ENCODE results near the gene MB.

- TF ChIP-seq EZH2phosphoT487 (IDR thresholded peaks at IDR 0.05; ENCODE audit: unreplicated experiment) (no peak), REST (IDR thresholded peaks at IDR 0.05; ENCODE audit: unreplicated experiment) (no peak), CTCF (conservative IDR thresholded peaks at IDR 0.05; ENCODE audit: low read depth in 2 of 2) (no peak), EZH2 (IDR thresholded peaks at IDR 0.05; ENCODE audit: low read depth, unreplicated experiment) (no peak), POLR2AphosphoS5 (IDR thresholded peaks at IDR 0.05; ENCODE audit: low read depth) (no peak), NANOG (IDR thresholded peaks at IDR 0.05; ENCODE audit: borderline replicate concordance) (no peak), ZNF114 (CRISPR knock-in tag; IDR thresholded peaks at IDR 0.05) (no peak), CREB1 (CRISPR knock-in tag; IDR thresholded peaks at IDR 0.05; ENCODE audit: low read depth) (no peak), JUNB (IDR thresholded peaks at IDR 0.05; ENCODE audit: unreplicated experiment) (no peak), STAT1 (IDR thresholded peaks at IDR 0.05; ENCODE audit: unreplicated experiment) (no peak)
Observed at GRCh38 chr22:35624547-35624946, 7.4 kb upstream of the MB start.
